Fibroblast of pulmonary artery (primary cell): ENCODE measurements around the gene IRS2.

ENCODE experiments used
- DNase-seq: peaks from one replicate; pipeline ENCODE4 v3.0.0-alpha.2; 2010; ENCODE audit warnings: low read depth
- H3K4me3 ChIP-seq: replicated peaks from 2 replicates; pipeline ENCODE4 v1.5.1; 2011; ENCODE audit warnings: low read depth, mild to moderate bottlenecking, control low read depth, low read length, moderate library complexity
- CTCF ChIP-seq: IDR thresholded peaks from 2 replicates; pipeline ENCODE4 v1.5.1; 2011; ENCODE audit warnings: mild to moderate bottlenecking, control low read depth, low read length, inconsistent platforms; ENCODE audit errors: missing control alignments

IRS2 gene

GRCh38 chr13:109803825-109804224 is 17.4 kb upstream of the IRS2 start:
- DNase-seq, result no peak
- H3K4me3 ChIP-seq, result no peak overlapping the region
- no peak for TF ChIP-seq CTCF

GRCh38 chr13:109802936-109803335 is 16.6 kb upstream of the IRS2 start:
- no peak overlapping the region for H3K4me3 ChIP-seq
- TF ChIP-seq CTCF, result no peak
- no peak for DNase-seq

DNA sequence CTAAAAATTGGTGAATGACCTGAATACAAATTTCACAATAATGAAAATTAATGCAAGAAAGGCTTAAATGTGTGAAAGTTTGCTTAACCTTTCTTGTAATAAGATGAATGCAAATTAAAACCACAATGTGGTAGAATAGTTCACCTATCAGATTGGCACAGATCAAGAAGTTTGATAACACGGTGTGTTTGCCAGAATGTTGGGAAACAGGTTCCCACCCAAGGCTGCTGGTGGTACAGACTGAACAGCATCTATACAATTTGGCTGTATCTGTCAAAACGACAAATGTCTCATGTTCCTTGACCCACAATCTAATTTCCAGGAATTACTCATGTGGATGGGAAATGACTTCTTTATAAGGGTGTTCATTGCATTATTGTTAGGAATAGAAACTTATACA is 8.6 kb upstream of the IRS2 start:
- no peak overlapping the region for H3K4me3 ChIP-seq
- TF ChIP-seq CTCF, result no peak
- no peak for DNase-seq

- H3K4me3 ChIP-seq, result no peak overlapping the region
- no peak for DNase-seq
- TF ChIP-seq CTCF, result no peak
These were observed 7.7 kb upstream of the IRS2 start for GRCh38 chr13:109794095-109794494.

- no peak for TF ChIP-seq CTCF
- DNase-seq, result no peak
- no peak overlapping the region for H3K4me3 ChIP-seq
These were observed 6.2 kb upstream of the IRS2 start for GRCh38 chr13:109792416-109793059.

DNA sequence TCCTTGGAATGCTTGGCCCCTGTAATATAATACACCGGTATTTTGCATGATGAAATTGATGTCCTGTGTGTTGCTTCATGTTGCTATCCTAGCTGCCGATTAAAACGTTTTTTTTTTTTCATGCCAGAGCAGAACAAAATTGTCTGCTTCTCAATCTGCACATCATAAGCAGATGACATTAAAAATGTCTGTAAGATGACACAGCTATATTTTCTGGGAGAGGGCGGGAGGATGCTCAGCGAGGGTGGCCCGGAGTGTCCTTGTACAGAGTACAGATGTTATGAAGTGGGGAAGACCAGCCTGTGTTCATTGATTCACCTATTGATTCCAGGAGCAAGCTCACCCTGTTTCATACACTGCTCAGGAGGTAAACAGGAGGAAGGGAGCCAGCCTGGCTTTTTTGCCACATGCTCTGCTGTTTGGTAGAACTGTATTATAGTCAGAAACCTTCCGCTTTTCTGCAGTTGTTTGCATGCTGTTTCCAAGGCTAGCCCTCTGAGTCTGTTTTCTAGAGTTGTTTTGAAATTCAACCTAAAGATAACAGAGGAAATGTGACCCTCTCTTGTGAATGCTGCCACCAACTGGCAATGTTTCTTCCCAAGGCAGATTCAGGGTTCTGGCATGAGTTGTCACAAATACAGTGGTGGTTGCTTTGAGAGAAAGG is 4.7 kb upstream of the IRS2 start:
- DNase-seq, result peak; percentile 60
- peak; percentile 56 for TF ChIP-seq CTCF
- H3K4me3 ChIP-seq, result no peak overlapping the region

GRCh38 chr13:109790086-109790485 is 3.7 kb upstream of the IRS2 start:
- no peak for DNase-seq
- no peak overlapping the region for H3K4me3 ChIP-seq
- no peak for TF ChIP-seq CTCF
